Liver (tissue), 3 donors: ENCODE measurements around the gene STK39.

Source experiments
- EGR1 ChIP-seq, 2 donors: IDR thresholded peaks; 2 replicates each; pipeline ENCODE4 v1.6.1; 2016 to 2018; ENCODE audit warnings: antibody characterized with exemption in 2 of 2, low read depth in 2 of 2
- FOXA1 ChIP-seq: IDR thresholded peaks from 2 replicates; pipeline ENCODE4 v1.6.1; 2016; ENCODE audit warnings: antibody characterized with exemption
- RAD21 ChIP-seq, 2 donors: IDR thresholded peaks; 2 replicates each; pipeline ENCODE4 v1.6.1; 2016; ENCODE audit warnings: antibody characterized with exemption in 2 of 2, mild to moderate bottlenecking in 2 of 2
- SP1 ChIP-seq: IDR thresholded peaks from 2 replicates; pipeline ENCODE4 v1.6.1; 2018; ENCODE audit warnings: antibody characterized with exemption, mild to moderate bottlenecking
- TAF1 ChIP-seq: conservative IDR thresholded peaks from 2 replicates; pipeline ENCODE4 v1.6.1; 2016; ENCODE audit warnings: antibody characterized with exemption, mild to moderate bottlenecking
- YY1 ChIP-seq: IDR thresholded peaks from 2 replicates; pipeline ENCODE4 v1.6.1; 2016; ENCODE audit warnings: antibody characterized with exemption, mild to moderate bottlenecking
- TF ChIP-seq, protein P1 (sequence below): fragments of 150-350 bp; IDR thresholded peaks from 2 replicates; pipeline ENCODE4 v1.5.1; 2017; ENCODE audit warnings: improper control_type of control experiment, low read depth, low read length; ENCODE audit not compliant: missing input control
- TF ChIP-seq, protein P2 (sequence below): IDR thresholded peaks from 2 replicates; pipeline ENCODE4 v1.6.1; 2016; ENCODE audit warnings: antibody characterized with exemption, mild to moderate bottlenecking
- TF ChIP-seq, protein P3 (sequence below): IDR thresholded peaks from 2 replicates; pipeline ENCODE4 v1.6.1; 2016; ENCODE audit warnings: antibody characterized with exemption
- TF ChIP-seq, protein P4 (sequence below): IDR thresholded peaks from 2 replicates; pipeline ENCODE4 v1.6.1; 2016; ENCODE audit warnings: antibody characterized with exemption
- TF ChIP-seq, protein P5 (sequence below): IDR thresholded peaks from 2 replicates; pipeline ENCODE4 v1.6.1; 2016; ENCODE audit warnings: antibody characterized with exemption
- donor health status: healthy.
- donor health status: healthy.

DNA sequence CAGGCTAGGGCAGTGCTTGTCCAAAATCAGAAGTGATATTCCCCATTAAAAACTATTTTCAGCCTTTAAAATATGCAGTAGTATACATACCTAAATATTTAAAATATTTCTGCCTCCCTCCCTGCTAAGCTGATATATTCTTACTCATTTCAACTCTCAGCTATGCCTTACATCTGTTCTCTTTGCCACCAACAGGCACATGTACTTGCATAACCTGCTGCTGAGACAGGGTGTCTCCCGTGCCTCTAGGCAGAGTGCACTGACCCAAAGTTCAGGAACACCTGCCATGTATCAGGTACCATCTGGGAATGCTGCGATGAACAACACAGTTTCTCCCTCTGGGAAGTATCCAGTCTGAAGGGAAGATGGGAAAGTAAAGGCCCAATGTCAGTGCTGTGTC lies 91.7 kb downstream of the STK39 start:
- TF ChIP-seq, protein P1, sequence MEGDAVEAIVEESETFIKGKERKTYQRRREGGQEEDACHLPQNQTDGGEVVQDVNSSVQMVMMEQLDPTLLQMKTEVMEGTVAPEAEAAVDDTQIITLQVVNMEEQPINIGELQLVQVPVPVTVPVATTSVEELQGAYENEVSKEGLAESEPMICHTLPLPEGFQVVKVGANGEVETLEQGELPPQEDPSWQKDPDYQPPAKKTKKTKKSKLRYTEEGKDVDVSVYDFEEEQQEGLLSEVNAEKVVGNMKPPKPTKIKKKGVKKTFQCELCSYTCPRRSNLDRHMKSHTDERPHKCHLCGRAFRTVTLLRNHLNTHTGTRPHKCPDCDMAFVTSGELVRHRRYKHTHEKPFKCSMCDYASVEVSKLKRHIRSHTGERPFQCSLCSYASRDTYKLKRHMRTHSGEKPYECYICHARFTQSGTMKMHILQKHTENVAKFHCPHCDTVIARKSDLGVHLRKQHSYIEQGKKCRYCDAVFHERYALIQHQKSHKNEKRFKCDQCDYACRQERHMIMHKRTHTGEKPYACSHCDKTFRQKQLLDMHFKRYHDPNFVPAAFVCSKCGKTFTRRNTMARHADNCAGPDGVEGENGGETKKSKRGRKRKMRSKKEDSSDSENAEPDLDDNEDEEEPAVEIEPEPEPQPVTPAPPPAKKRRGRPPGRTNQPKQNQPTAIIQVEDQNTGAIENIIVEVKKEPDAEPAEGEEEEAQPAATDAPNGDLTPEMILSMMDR = no peak
- TF ChIP-seq SP1 = no peak
- TF ChIP-seq, protein P2, sequence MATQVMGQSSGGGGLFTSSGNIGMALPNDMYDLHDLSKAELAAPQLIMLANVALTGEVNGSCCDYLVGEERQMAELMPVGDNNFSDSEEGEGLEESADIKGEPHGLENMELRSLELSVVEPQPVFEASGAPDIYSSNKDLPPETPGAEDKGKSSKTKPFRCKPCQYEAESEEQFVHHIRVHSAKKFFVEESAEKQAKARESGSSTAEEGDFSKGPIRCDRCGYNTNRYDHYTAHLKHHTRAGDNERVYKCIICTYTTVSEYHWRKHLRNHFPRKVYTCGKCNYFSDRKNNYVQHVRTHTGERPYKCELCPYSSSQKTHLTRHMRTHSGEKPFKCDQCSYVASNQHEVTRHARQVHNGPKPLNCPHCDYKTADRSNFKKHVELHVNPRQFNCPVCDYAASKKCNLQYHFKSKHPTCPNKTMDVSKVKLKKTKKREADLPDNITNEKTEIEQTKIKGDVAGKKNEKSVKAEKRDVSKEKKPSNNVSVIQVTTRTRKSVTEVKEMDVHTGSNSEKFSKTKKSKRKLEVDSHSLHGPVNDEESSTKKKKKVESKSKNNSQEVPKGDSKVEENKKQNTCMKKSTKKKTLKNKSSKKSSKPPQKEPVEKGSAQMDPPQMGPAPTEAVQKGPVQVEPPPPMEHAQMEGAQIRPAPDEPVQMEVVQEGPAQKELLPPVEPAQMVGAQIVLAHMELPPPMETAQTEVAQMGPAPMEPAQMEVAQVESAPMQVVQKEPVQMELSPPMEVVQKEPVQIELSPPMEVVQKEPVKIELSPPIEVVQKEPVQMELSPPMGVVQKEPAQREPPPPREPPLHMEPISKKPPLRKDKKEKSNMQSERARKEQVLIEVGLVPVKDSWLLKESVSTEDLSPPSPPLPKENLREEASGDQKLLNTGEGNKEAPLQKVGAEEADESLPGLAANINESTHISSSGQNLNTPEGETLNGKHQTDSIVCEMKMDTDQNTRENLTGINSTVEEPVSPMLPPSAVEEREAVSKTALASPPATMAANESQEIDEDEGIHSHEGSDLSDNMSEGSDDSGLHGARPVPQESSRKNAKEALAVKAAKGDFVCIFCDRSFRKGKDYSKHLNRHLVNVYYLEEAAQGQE = no peak
- TF ChIP-seq RAD21 (IDR thresholded peaks at IDR 0.05) = no peak
- TF ChIP-seq, protein P3, sequence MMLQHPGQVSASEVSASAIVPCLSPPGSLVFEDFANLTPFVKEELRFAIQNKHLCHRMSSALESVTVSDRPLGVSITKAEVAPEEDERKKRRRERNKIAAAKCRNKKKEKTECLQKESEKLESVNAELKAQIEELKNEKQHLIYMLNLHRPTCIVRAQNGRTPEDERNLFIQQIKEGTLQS = no peak
- no peak for TF ChIP-seq FOXA1
- TF ChIP-seq, protein P4, sequence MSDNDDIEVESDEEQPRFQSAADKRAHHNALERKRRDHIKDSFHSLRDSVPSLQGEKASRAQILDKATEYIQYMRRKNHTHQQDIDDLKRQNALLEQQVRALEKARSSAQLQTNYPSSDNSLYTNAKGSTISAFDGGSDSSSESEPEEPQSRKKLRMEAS = no peak
- TF ChIP-seq, protein P5, sequence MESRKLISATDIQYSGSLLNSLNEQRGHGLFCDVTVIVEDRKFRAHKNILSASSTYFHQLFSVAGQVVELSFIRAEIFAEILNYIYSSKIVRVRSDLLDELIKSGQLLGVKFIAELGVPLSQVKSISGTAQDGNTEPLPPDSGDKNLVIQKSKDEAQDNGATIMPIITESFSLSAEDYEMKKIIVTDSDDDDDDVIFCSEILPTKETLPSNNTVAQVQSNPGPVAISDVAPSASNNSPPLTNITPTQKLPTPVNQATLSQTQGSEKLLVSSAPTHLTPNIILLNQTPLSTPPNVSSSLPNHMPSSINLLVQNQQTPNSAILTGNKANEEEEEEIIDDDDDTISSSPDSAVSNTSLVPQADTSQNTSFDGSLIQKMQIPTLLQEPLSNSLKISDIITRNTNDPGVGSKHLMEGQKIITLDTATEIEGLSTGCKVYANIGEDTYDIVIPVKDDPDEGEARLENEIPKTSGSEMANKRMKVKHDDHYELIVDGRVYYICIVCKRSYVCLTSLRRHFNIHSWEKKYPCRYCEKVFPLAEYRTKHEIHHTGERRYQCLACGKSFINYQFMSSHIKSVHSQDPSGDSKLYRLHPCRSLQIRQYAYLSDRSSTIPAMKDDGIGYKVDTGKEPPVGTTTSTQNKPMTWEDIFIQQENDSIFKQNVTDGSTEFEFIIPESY = no peak
- TF ChIP-seq EGR1 (IDR thresholded peaks at IDR 0.05; ENCODE audit: low read depth in 2 of 2) = no peak
- TF ChIP-seq YY1 = no peak
- no peak for TF ChIP-seq TAF1
